Stimulated activated CD8-positive, alpha-beta memory T cell treated with anti-CD3 and anti-CD28 coated beads, Interleukin-7, amount 100 ng/mL, for 4 hours (primary cell): Measurements from ENCODE around the gene KCTD5.
"Not testable (repeated sequence)": the region's sequence is repeated elsewhere in the genome, so short reads cannot be mapped to it uniquely, and the experiment has no call there.

Experiments
- DNase-seq, 2 donors: peaks; one replicate each; pipeline ENCODE4 v3.0.0-alpha.2; 2020; ENCODE audit warnings: low read depth in 2 of 2

KCTD5 gene

GRCh38 chr16:2710021-2710710 lies 27.8 kb downstream of the KCTD5 start:
- no peak for DNase-seq

GRCh38 chr16:2710711-2711231 lies 28.4 kb downstream of the KCTD5 start:
- DNase-seq = no peak

- DNase-seq = no peak
Measured at GRCh38 chr16:2711370-2712062, 29.2 kb downstream of the KCTD5 start.

- DNase-seq = no peak
Measured at GRCh38 chr16:2712063-2712441, 29.7 kb downstream of the KCTD5 start.

- DNase-seq = no peak
Measured at GRCh38 chr16:2712546-2712945, 30.2 kb downstream of the KCTD5 start.

GRCh38 chr16:2713523-2713922 lies 31.2 kb downstream of the KCTD5 start:
- DNase-seq = no peak

GRCh38 chr16:2713985-2714774 lies 31.9 kb downstream of the KCTD5 start:
- no peak for DNase-seq

GRCh38 chr16:2715064-2715463 lies 32.7 kb downstream of the KCTD5 start:
- no peak for DNase-seq

- peak; percentile 70 to 79 for DNase-seq
Measured at GRCh38 chr16:2715519-2715918, 33.2 kb downstream of the KCTD5 start.

- DNase-seq = no peak
Measured at GRCh38 chr16:2715966-2716885, 33.9 kb downstream of the KCTD5 start.

- DNase-seq = no peak
Measured at GRCh38 chr16:2716948-2717347, 34.6 kb downstream of the KCTD5 start.

- DNase-seq = no peak
Measured at GRCh38 chr16:2717383-2718263, 35.3 kb downstream of the KCTD5 start.

- DNase-seq = no peak
Measured at GRCh38 chr16:2719328-2720063, 37.2 kb downstream of the KCTD5 start.

GRCh38 chr16:2720064-2720457 lies 37.7 kb downstream of the KCTD5 start, which contains the start of gene PRSS27:
PRSS27 (minus strand) TSS chr16:2720224; CDS start chr16:2720160, 64 bp downstream.
- no peak for DNase-seq

- peak; percentile 66 to 79 for DNase-seq
Measured at GRCh38 chr16:2720719-2721633, 38.7 kb downstream of the KCTD5 start.

- not testable (repeated sequence) for DNase-seq
Measured at GRCh38 chr16:2721634-2722173, 39.4 kb downstream of the KCTD5 start.

GRCh38 chr16:2724088-2724676 lies 41.9 kb downstream of the KCTD5 start:
- DNase-seq = no peak
